ENCODE results near the gene COX7A2L. TPM values are rescaled to one million over a fixed set of nuclear protein-coding genes. Genes with fewer than 3 reads are reported as not detected.

Gene COX7A2L
- total and polyA plus RNA-seq, 9 of the 15 experiments (the other 6 are each of a cell fraction or from before 2014, with no cell fraction given), result 118 to 481 (median 163) TPM

DNA sequence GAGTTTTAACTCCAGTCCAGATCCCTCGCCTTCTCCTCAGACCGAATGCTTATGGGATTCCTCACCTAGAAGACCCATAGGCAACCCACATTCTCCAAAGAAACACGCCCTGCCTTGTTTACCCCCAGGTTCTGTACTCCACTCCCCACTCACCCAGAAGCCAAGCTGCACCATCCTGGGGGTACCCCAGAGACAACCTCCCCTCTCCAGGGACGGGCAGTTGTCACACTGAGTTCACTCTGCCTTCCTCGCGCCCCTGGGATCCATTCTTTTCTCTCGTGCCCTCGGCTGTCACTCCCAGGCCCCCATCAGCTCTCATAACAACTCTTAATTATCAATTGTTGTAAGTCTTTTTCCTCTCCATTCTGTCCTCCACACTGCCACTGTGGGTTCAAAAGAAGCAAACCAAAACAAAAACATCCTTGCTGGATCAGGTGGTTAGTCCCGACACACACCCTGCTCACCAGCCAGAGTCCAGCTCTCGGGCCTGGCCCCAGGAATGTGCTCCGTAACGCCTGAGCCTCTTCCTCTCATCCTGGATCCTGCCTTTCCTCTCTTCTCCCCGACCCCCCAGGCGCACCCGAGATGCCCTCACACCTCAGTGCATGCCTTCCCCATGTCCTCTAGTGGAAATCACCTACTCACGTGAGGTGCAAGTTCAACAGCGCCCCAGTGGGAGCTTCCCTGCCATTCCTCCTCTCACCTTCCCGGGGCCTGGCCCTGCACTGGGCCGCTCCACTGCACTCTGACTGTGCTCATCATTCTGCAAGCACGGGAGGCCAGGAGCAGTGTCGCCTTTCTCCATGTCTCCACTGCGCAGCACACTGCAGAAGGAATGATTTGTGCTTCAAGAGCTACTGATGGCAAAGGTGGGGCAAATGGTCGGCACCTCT, 20.7 kb downstream of the COX7A2L start:
- H3K27ac ChIP-seq (ENCODE audit: extremely low read depth, low read depth, low read length), result no peak overlapping the region
- H3K9me3 ChIP-seq (replicated peaks; ENCODE audit: control insufficient read depth, insufficient read depth, low read depth, low read length), result no peaks in the 10 kb centered on the region
- no peak for DNase-seq (ENCODE audit: extremely low read depth in 1 of 4, low spot score in 3 of 4)
- ATAC-seq, result no peak
- 96% methylated on average over 23 of the region's 23 CpGs for WGBS (ENCODE audit: insufficient coverage, low coverage, missing lambda C conversion rate)
- in situ Hi-C loops (cut with MboI) (no loop called here), intact Hi-C loops (cut with micrococcal nuclease) (no loop called here)
- no peak overlapping the region for H2AFZ ChIP-seq (ENCODE audit: low read depth, low read length)
- peaks cover 4% of the 10 kb centered on the region for H3K9me1 ChIP-seq (ENCODE audit: control insufficient read depth, insufficient read depth, low read length)
- H3K27me3 ChIP-seq (ENCODE audit: control insufficient read depth in 2 of 2, insufficient read depth in 2 of 2, low read length in 2 of 2), result no peaks in the 10 kb centered on the region
- FAIRE-seq, result no peak
- no peak overlapping the region for H3K4me3 ChIP-seq
- no peak overlapping the region for H3K4me2 ChIP-seq (ENCODE audit: insufficient read depth, low read length)
- POLR2A ChIA-PET, result interaction anchor here (0.6 kb wide), 2 partner anchors 9 to 14 kb away, joined by 3 to 5 read pairs; no protein-coding TSS in a partner anchor
- BruUV-seq (replicated peaks), result no TSS peak
- H3K4me1 ChIP-seq (replicated peaks in 1 of 2; ENCODE audit: control insufficient read depth in 2 of 2, insufficient read depth in 2 of 2, low read length in 2 of 2), result peaks cover 3 to 6% of the 10 kb centered on the region in 2 experiments; a peak in 2 of 5 replicates
- CTCF ChIA-PET (ENCODE audit: low intra/inter-chr PET ratio), result no interaction called here
- H4K20me1 ChIP-seq (replicated peaks; ENCODE audit: control insufficient read depth, insufficient read depth, low read length), result 0 out of 2 replicates have a peak, but pooled peaks cover 3% of the 10 kb centered on the region
- H3K36me3 ChIP-seq (ENCODE audit: control insufficient read depth, insufficient read depth, low read length), result peaks cover 75% of the 10 kb centered on the region
- H3K9ac ChIP-seq (ENCODE audit: insufficient read depth in 1 of 2, low read depth in 2 of 2, low read length in 2 of 2), result no peak overlapping the region
- peaks cover 11% of the 10 kb centered on the region; the same call in 2 of the 3 replicates for H3K79me2 ChIP-seq (ENCODE audit: control insufficient read depth, insufficient read depth, low read length)
- TF ChIP-seq SMAD1 (IDR thresholded peaks at IDR 0.05; ENCODE audit: low read depth, low read length, partially characterized antibody), result no peak
- no peak for TF ChIP-seq HNRNPLL (IDR thresholded peaks at IDR 0.05; ENCODE audit: low read depth, low read length, poor library complexity, severe bottlenecking)
- TF ChIP-seq TBL1XR1 (IDR thresholded peaks at IDR 0.05; ENCODE audit: low read length in 2 of 2), result no peak
- TF ChIP-seq ZNF57 (CRISPR knock-in tag; IDR thresholded peaks at IDR 0.05), result no peak
- TF ChIP-seq CHD1 (IDR thresholded peaks at IDR 0.05; ENCODE audit: low read length), result no peak
- TF ChIP-seq GTF2A2 (tag; IDR thresholded peaks at IDR 0.05), result no peak
- no peak for TF ChIP-seq TAF9B (IDR thresholded peaks at IDR 0.05; ENCODE audit: partially characterized antibody)
- TF ChIP-seq, protein P1, sequence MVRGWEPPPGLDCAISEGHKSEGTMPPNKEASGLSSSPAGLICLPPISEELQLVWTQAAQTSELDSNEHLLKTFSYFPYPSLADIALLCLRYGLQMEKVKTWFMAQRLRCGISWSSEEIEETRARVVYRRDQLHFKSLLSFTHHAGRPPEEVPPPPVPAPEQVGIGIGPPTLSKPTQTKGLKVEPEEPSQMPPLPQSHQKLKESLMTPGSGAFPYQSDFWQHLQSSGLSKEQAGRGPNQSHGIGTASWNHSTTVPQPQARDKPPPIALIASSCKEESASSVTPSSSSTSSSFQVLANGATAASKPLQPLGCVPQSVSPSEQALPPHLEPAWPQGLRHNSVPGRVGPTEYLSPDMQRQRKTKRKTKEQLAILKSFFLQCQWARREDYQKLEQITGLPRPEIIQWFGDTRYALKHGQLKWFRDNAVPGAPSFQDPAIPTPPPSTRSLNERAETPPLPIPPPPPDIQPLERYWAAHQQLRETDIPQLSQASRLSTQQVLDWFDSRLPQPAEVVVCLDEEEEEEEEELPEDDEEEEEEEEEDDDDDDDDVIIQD (CRISPR knock-in tag; IDR thresholded peaks at IDR 0.05), result no peak
- no peak for TF ChIP-seq ZNF121 (CRISPR knock-in tag; conservative IDR thresholded peaks at IDR 0.05)
- TF ChIP-seq ZNF830 (CRISPR knock-in tag; IDR thresholded peaks at IDR 0.05), result no peak
- TF ChIP-seq RB1 (IDR thresholded peaks at IDR 0.05; ENCODE audit: low read depth), result no peak
- TF ChIP-seq ZNF324 (CRISPR knock-in tag; IDR thresholded peaks at IDR 0.05), result no peak
- TF ChIP-seq PTRF (tag; IDR thresholded peaks at IDR 0.05), result no peak
- TF ChIP-seq CHAMP1 (IDR thresholded peaks at IDR 0.05), result no peak
- TF ChIP-seq ZNF655 (CRISPR knock-in tag; IDR thresholded peaks at IDR 0.05), result no peak
